MCF 10A (cell line): ENCODE data around the gene AMMECR1. TPM values are rescaled to one million over a fixed set of nuclear protein-coding genes. Genes with fewer than 3 reads are reported as not detected.
A peak's percentile ranks its signal among the peaks of the same experiment; 100 is the strongest.

Experiments
- BruUV-seq: library from RNA; stranded (reverse); fragments of 400-500 nt; replicated peaks from 2 replicates; lab custom pipeline; 2021; lab: Mats Ljungman, UMichigan
- CTCF ChIA-PET: fragments of 300-600 bp; sonication (Branson Sonifier 250); formaldehyde crosslinking; extraction: SDS; loops from one replicate; lab custom pipeline; 2021; ENCODE audit warnings: antibody characterized with exemption, inconsistent platforms; lab: Yijun Ruan, JAX
- POLR2A ChIA-PET: fragments of 300-600, 350-650 bp; sonication (Branson Sonifier 250); formaldehyde crosslinking; extraction: SDS; loops from one replicate; lab custom pipeline; 2020; ENCODE audit warnings: antibody characterized with exemption, inconsistent platforms; lab: Yijun Ruan, JAX
- DNase-seq: peaks from one replicate; pipeline ENCODE4 v3.0.0-alpha.2; 2018; ENCODE audit not compliant: unreplicated experiment
- H3K27ac Mint-ChIP-seq: one replicate; pipeline ENCODE4 v1.8.0; 2022; ENCODE audit warnings: mild to moderate bottlenecking, low read depth, mixed read lengths; ENCODE audit not compliant: unreplicated experiment
- H3K27me3 Mint-ChIP-seq: one replicate; pipeline ENCODE4 v1.8.0; 2022; ENCODE audit warnings: mixed read lengths; ENCODE audit not compliant: insufficient read depth, unreplicated experiment
- H3K36me3 Mint-ChIP-seq: one replicate; pipeline ENCODE4 v1.8.0; 2022; ENCODE audit warnings: mild to moderate bottlenecking, moderate library complexity, mixed read lengths; ENCODE audit not compliant: insufficient read depth, unreplicated experiment
- H3K4me1 Mint-ChIP-seq: one replicate; pipeline ENCODE4 v1.8.0; 2022; ENCODE audit warnings: mixed read lengths; ENCODE audit not compliant: insufficient read depth, unreplicated experiment
- H3K4me3 Mint-ChIP-seq: one replicate; pipeline ENCODE4 v1.8.0; 2022; ENCODE audit warnings: mild to moderate bottlenecking, moderate library complexity, mixed read lengths; ENCODE audit not compliant: unreplicated experiment
- H3K9me3 Mint-ChIP-seq: one replicate; pipeline ENCODE4 v1.8.0; 2022; ENCODE audit warnings: mixed read lengths; ENCODE audit not compliant: unreplicated experiment
- CTCF ChIP-seq: fragments of 200-600 bp; IDR thresholded peaks from one replicate; pipeline ENCODE4 v1.8.0; 2022; ENCODE audit warnings: antibody characterized with exemption, mild to moderate bottlenecking; ENCODE audit not compliant: unreplicated experiment
- intact Hi-C: fragments of 100-400 bp; cut with micrococcal nuclease; formaldehyde crosslinking; loops from 2 replicates; pipeline ENCODE4 v1.14.1; 2022
- total RNA-seq: library from RNA; stranded (reverse); gene quantifications from 2 replicates; pipeline ENCODE4 v1.2.3, GENCODE V29; 2022

AMMECR1 gene
- total RNA-seq, 1 experiment from 2014 or later: 20.8 TPM

- no peak for TF ChIP-seq CTCF
- ChIA-PET POLR2A (interaction anchor here (0.6 to 1.3 kb wide), 3 partner anchors 17 to 242 kb away, joined by 3 to 4 read pairs (median 3); no protein-coding TSS in a partner anchor), CTCF (interaction anchor here (0.8 to 19.7 kb wide), 7 partner anchors 9 to 247 kb away, joined by 3 to 432 read pairs (median 4); no protein-coding TSS in a partner anchor)
- DNase-seq: no peak
- Mint-ChIP-seq H3K27me3 (peaks cover 15% of the 10 kb centered on the region), H3K27ac (no peak overlapping the region), H3K4me1 (peaks cover 13% of the 10 kb centered on the region), H3K36me3 (peaks cover 13% of the 10 kb centered on the region), H3K4me3 (no peak overlapping the region), H3K9me3 (no peaks in the 10 kb centered on the region)
- no TSS peak for BruUV-seq
- intact Hi-C loops: loop anchor here (5.0 kb wide), 2 partner anchors 49 to 1079 kb away; no protein-coding TSS in a partner anchor
These were observed 154.4 kb downstream of the AMMECR1 start for GRCh38 chrX:110163488-110163887.

- H3K36me3 Mint-ChIP-seq: peaks cover 17% of the 10 kb centered on the region
- peaks cover 12% of the 10 kb centered on the region for H3K4me1 Mint-ChIP-seq
- no TSS peak for BruUV-seq
- intact Hi-C loops: loop anchor here (5.0 kb wide), 2 partner anchors 49 to 1079 kb away; no protein-coding TSS in a partner anchor
- H3K9me3 Mint-ChIP-seq: no peaks in the 10 kb centered on the region
- no peak overlapping the region for H3K4me3 Mint-ChIP-seq
- peaks cover 15% of the 10 kb centered on the region for H3K27me3 Mint-ChIP-seq
- ChIA-PET POLR2A (interaction anchor here (0.6 to 0.7 kb wide), 2 partner anchors 18 to 209 kb away, joined by 3 to 4 read pairs; no protein-coding TSS in a partner anchor), CTCF (interaction anchor here (0.9 to 19.7 kb wide), 6 partner anchors 8 to 247 kb away, joined by 3 to 432 read pairs (median 4); no protein-coding TSS in a partner anchor)
- no peak for TF ChIP-seq CTCF
- DNase-seq: no peak
- H3K27ac Mint-ChIP-seq: no peak overlapping the region
These were observed 155.0 kb downstream of the AMMECR1 start for GRCh38 chrX:110162867-110163266.

GRCh38 chrX:110162131-110162530 lies 155.8 kb downstream of the AMMECR1 start:
- H3K4me1 Mint-ChIP-seq: peaks cover 12% of the 10 kb centered on the region
- peaks cover 24% of the 10 kb centered on the region for H3K36me3 Mint-ChIP-seq
- TF ChIP-seq CTCF: no peak
- intact Hi-C loops: loop anchor here (5.0 kb wide), 2 partner anchors 50 to 1080 kb away; no protein-coding TSS in a partner anchor
- CTCF ChIA-PET: interaction anchor here (0.7 to 19.7 kb wide), 7 partner anchors 13 to 1538 kb away, joined by 3 to 432 read pairs (median 7); no protein-coding TSS in a partner anchor
- peaks cover 15% of the 10 kb centered on the region for H3K27me3 Mint-ChIP-seq
- BruUV-seq: no TSS peak
- POLR2A ChIA-PET: interaction anchor here (0.8 to 0.9 kb wide), 2 partner anchors 14 to 245 kb away, joined by 3 to 4 read pairs; no protein-coding TSS in a partner anchor
- no peaks in the 10 kb centered on the region for H3K9me3 Mint-ChIP-seq
- no peak for DNase-seq
- H3K4me3 Mint-ChIP-seq: no peak overlapping the region
- no peak overlapping the region for H3K27ac Mint-ChIP-seq

- no peak for TF ChIP-seq CTCF
- Mint-ChIP-seq H3K4me3 (no peak overlapping the region), H3K4me1 (peaks cover 12% of the 10 kb centered on the region), H3K27ac (peak overlapping the region; percentile 16), H3K36me3 (peaks cover 28% of the 10 kb centered on the region), H3K9me3 (no peaks in the 10 kb centered on the region), H3K27me3 (peaks cover 15% of the 10 kb centered on the region)
- no peak for DNase-seq
- POLR2A ChIA-PET: interaction anchor here (0.7 to 1.6 kb wide), 5 partner anchors 15 to 248 kb away, joined by 3 to 10 read pairs (median 4); partner anchors contain the start of gene AMMECR1
- CTCF ChIA-PET: interaction anchor here (0.7 to 19.7 kb wide), 17 partner anchors 10 to 1083 kb away, joined by 3 to 432 read pairs (median 5); no protein-coding TSS in a partner anchor
- intact Hi-C loops: loop anchor here (2.0 to 5.0 kb wide), 3 partner anchors 51 to 1081 kb away; no protein-coding TSS in a partner anchor
- no TSS peak for BruUV-seq
These were observed 156.6 kb downstream of the AMMECR1 start for GRCh38 chrX:110161361-110161686.
